Muscle layer of colon (tissue), 2 donors: ENCODE measurements around the gene HS2ST1.
"Not testable (repeated sequence)": the region's sequence is repeated elsewhere in the genome, so short reads cannot be mapped to it uniquely, and the experiment has no call there.

Experiments
- H3K27ac ChIP-seq: one replicate; pipeline ENCODE4 v1.7.0; 2013; ENCODE audit warnings: low read depth, mild to moderate bottlenecking, low read length, moderate library complexity
- H3K27me3 ChIP-seq, 2 donors: one replicate each; pipeline ENCODE4 v1.7.0; 2013; ENCODE audit warnings: low read length in 2 of 2, mild to moderate bottlenecking in 2 of 2; ENCODE audit not compliant: insufficient read depth in 2 of 2, control insufficient read depth in 1 of 2
- H3K36me3 ChIP-seq: one replicate; pipeline ENCODE4 v1.7.0; 2013; ENCODE audit warnings: mild to moderate bottlenecking, low read length; ENCODE audit not compliant: insufficient read depth
- H3K4me1 ChIP-seq: one replicate; pipeline ENCODE4 v1.7.0; 2013; ENCODE audit warnings: mild to moderate bottlenecking, low read length; ENCODE audit not compliant: insufficient read depth
- H3K4me3 ChIP-seq, 2 donors: one replicate each; pipeline ENCODE4 v1.7.0; 2013; ENCODE audit warnings: low read length in 2 of 2, low read depth in 1 of 2, mild to moderate bottlenecking in 1 of 2, moderate library complexity in 1 of 2
- H3K9ac ChIP-seq: one replicate; pipeline ENCODE4 v1.7.0; 2013; ENCODE audit warnings: low read length
- H3K9me3 ChIP-seq: one replicate; pipeline ENCODE4 v1.7.0; 2013; ENCODE audit warnings: mild to moderate bottlenecking, low read length
- donor health status: abdominal sarcoma.
- donor health status: Adenocarcinoma of cecum.

Gene HS2ST1

DNA sequence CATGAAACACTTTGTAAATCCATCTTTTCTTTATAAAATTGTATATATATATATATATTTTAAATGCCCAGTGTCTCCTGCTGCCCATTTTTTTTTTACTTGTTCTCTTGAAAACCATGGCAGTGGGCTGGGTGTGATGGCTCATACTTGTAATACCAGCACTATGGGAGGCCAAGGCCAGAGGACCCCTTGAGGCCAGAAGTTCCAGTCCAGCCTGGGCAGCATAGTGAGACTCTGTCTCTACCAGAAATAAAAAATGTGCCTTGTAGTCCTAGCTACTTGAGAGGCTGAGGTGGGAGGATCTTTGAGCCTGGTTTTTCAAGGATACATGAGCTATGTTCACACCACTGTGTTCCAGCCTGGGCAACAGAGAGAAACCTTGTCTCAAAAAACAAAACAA is 62.2 kb downstream of the HS2ST1 start:
- no peaks in the 10 kb centered on the region for H3K27me3 ChIP-seq
- H3K4me3 ChIP-seq = no peak overlapping the region
- no peak overlapping the region for H3K27ac ChIP-seq
- H3K9ac ChIP-seq = no peak overlapping the region
- H3K9me3 ChIP-seq = no peaks in the 10 kb centered on the region
- H3K4me1 ChIP-seq = peaks cover 6% of the 10 kb centered on the region
- no peaks in the 10 kb centered on the region for H3K36me3 ChIP-seq

DNA sequence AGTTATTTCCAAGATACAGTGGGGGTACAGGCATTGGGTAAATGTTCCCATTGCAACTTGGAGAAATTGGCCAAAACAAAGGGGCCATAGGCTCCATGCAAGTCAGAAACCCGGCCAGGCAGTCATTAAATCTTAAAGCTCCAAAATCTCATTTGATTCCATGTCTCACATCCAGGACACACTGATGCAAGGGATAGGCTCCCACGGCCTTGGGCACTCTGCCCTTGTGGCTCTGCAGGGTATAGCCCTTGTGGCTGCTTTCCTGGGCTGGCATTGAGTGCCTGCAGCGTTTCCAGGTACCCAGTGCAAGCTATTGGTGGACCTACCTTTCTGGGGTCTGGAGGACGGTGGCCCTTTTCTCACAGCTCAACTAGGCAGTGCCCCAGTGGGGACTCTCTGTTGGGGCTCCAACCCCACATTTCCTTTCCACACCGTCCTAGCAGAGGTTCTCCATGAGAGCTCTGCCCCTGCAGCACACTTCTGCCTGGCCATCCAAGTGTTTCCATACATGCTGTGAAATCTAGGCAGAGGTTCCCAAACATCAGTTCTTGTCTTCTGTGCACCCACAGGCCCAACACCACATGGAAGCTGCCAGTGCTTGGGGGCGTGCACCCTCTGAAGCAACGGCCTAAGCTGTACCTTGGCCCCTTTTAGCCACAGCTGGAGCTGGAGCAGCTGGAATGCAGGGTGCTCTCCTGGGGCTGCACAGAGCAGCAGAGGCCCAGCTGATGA is 67.2 kb downstream of the HS2ST1 start:
- Histone ChIP-seq H3K36me3 (no peaks in the 10 kb centered on the region), H3K27me3 (no peaks in the 10 kb centered on the region), H3K4me1 (no peaks in the 10 kb centered on the region), H3K9ac (no peak overlapping the region), H3K9me3 (no peaks in the 10 kb centered on the region), H3K4me3 (no peak overlapping the region), H3K27ac (no peak overlapping the region)

GRCh38 chr1:86983677-86984076 is 69.2 kb downstream of the HS2ST1 start:
- H3K9me3 ChIP-seq, H3K9ac ChIP-seq, H3K36me3 ChIP-seq, H3K4me3 ChIP-seq, H3K27ac ChIP-seq, H3K27me3 ChIP-seq, H3K4me1 ChIP-seq: not testable (repeated sequence)

DNA sequence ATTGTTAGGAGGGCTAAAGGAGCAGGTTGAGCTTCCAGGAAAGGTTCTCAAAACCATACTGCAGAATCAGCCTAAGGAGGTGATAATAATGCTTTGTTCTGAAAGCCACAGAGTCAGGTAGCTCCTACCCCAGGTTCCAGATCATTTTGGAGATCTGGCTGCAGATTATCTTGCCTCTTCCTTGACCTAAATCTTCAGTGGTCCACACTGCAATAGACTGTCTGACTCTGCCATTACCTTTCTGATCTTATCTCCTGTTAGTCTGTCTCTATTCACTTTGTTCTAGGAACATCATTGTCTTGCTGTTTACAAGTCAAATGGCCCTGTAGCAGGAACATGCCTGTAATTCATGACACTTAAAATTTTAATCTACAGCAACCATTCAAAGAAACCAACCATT is 73.0 kb downstream of the HS2ST1 start:
- H3K27ac ChIP-seq = no peak overlapping the region

DNA sequence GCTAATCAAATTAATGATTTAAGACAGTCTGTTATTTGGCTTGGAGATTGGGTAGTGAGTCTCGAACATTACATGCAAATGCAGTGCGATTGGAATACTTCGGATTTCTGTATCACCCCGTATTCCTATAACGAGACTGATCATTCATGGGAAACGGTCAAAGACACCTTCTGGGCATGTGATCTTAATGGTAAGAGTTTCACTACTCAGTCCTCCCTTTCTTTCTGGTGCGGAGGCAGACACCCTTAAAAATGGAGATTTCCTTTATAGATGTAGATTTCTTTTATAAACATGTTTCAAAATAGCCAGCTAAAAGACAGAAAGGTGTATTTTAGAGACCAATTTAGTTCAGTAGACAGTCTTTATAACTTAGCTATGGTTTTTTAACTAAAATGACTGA is 74.4 kb downstream of the HS2ST1 start:
- no peak overlapping the region for H3K4me3 ChIP-seq
- no peaks in the 10 kb centered on the region for H3K27me3 ChIP-seq
- H3K9me3 ChIP-seq = no peaks in the 10 kb centered on the region
- no peaks in the 10 kb centered on the region for H3K4me1 ChIP-seq
- no peak overlapping the region for H3K27ac ChIP-seq
- no peaks in the 10 kb centered on the region for H3K36me3 ChIP-seq
- H3K9ac ChIP-seq = no peak overlapping the region

More for the DNA sequence above, 73.0 kb downstream of the HS2ST1 start:
- Histone ChIP-seq H3K9me3 (no peaks in the 10 kb centered on the region), H3K9ac (no peak overlapping the region), H3K4me1 (no peaks in the 10 kb centered on the region), H3K36me3 (no peaks in the 10 kb centered on the region), H3K4me3 (no peak overlapping the region), H3K27me3 (no peaks in the 10 kb centered on the region)

DNA sequence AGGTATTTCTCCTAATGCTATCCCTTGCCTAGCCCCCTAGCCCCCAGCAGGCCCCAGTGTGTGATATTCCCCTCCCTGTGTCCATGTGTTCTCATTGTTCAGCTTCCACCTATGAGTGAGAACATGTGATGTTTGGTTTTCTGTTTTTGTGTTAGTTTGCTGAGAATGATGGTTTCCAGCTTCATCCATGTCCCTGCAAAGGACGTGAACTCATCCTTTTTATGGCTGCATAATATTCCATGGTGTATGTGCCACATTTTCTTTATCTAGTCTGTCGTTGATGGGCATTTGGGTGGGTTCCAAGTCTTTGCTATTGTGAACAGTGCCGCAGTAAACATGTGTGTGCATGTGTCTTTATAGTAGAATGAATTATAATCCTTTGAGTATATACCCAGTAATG is 75.3 kb downstream of the HS2ST1 start:
- H3K9me3 ChIP-seq, H3K4me1 ChIP-seq, H3K27me3 ChIP-seq, H3K36me3 ChIP-seq, H3K4me3 ChIP-seq, H3K9ac ChIP-seq, H3K27ac ChIP-seq: not testable (repeated sequence)

DNA sequence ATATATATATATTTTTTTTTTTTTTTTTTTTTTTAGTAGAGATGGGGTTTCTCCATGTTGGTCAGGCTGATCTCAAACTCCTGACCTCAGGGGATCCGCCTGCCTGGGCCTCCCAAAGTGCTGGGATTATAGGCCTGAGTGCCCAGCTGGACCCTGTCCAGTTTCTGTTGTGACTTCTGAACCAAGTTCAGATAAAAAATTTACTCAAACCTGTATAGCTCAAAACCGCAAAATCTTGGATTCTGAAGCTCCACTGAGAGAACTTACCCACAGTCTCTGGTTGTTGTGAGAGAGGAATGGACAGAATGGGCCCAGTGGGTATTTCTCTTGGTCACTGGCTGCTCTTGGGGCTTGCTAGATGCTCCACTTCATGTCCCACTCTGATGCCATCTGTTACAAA is 76.4 kb downstream of the HS2ST1 start:
- no peaks in the 10 kb centered on the region for H3K9me3 ChIP-seq
- no peaks in the 10 kb centered on the region for H3K4me1 ChIP-seq
- no peak overlapping the region for H3K4me3 ChIP-seq
- no peak overlapping the region for H3K27ac ChIP-seq
- no peaks in the 10 kb centered on the region for H3K36me3 ChIP-seq
- no peaks in the 10 kb centered on the region for H3K27me3 ChIP-seq
- H3K9ac ChIP-seq = no peak overlapping the region

DNA sequence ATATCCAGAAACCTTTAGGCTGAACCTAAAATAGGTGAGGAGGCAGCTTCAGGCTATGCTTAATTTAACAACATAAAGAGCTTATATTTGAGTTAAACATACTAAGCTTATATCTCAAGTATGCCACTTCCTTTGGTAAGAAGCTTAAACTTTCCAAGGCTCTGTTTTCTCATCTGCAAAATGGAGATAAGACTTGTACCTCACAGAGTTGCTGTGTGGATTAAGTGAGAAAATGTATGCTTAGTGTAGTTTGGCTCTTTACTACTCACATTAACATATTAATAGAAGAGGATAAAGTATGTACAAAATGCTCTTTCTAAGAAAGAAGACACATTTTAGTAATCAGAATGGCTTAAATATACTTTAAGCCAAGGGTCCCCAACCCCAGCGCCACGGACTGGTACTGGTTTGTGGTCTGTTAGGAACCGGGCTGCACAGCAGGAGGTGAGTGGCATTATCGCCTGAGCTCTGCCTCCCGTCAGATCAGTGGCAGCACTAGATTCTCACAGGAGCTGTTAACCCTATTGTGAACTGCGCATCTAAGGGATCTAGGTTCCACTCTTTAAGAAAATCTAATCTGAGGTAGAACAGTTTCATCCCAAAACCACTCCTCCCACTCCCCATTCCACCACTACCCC is 77.2 kb downstream of the HS2ST1 start:
- no peaks in the 10 kb centered on the region for H3K36me3 ChIP-seq
- H3K27ac ChIP-seq = no peak overlapping the region
- H3K27me3 ChIP-seq = no peaks in the 10 kb centered on the region
- no peak overlapping the region for H3K9ac ChIP-seq
- H3K9me3 ChIP-seq = no peaks in the 10 kb centered on the region
- H3K4me1 ChIP-seq = no peaks in the 10 kb centered on the region
- H3K4me3 ChIP-seq = no peak overlapping the region

DNA sequence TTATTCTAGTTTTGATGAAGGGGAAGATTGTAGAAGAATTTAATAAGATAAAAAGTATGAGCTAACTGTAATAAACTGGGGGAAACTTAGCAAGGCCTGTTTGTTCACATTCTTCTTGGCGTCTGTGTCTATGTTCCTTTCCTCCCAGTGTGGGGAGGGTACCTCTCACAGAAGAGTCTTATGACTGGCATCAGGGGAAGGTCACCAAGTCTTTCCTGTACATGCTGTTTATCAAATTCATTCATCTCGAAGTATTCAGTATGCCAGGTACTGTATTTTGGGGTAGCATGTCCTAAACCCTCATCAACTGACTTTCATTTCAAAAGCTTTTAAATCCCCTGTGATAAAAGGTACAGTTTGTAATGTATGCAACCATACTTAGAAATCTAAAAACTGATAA is 78.4 kb downstream of the HS2ST1 start:
- no peak overlapping the region for H3K9ac ChIP-seq
- no peak overlapping the region for H3K27ac ChIP-seq
- H3K36me3 ChIP-seq = no peaks in the 10 kb centered on the region
- H3K27me3 ChIP-seq = no peaks in the 10 kb centered on the region
- H3K4me3 ChIP-seq = no peak overlapping the region
- no peaks in the 10 kb centered on the region for H3K9me3 ChIP-seq
- H3K4me1 ChIP-seq = no peaks in the 10 kb centered on the region

DNA sequence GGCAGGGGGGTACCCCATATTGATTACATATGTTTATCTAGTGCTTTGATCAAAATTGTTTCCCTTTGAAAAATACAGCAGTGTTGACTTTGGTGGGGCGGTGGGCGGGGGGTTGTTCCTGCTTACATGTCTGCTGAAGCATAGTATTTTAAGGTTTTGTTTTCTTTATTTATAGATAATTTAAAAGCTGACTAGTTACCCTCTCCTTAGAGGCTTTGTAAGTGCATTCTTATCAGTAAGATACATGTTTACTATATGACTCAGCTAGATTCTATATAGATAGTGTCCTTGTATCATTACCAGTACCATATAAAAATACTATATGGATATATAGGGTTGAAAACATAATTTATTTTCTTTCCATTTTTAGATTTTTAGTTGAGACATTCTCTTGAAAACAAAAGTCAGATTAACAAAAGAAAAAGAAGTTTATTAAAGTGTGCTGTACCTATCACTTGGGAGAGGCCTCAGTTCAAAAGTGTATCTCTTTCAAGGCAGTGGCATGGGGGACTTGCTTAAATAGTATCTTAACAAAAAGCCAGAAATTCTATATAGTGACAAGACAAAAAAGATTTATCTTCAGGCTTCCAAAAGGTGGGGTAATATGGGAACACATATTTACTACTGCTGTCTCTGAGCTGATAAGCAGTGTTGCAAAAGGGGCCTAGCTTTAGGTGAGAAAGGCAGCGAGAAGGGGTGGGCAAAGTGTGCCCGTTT is 79.0 kb downstream of the HS2ST1 start:
- Histone ChIP-seq H3K27ac (no peak overlapping the region), H3K4me1 (no peaks in the 10 kb centered on the region), H3K9me3 (no peaks in the 10 kb centered on the region), H3K27me3 (no peaks in the 10 kb centered on the region), H3K4me3 (no peak overlapping the region), H3K36me3 (no peaks in the 10 kb centered on the region), H3K9ac (no peak overlapping the region)

GRCh38 chr1:86994061-86994460 is 79.6 kb downstream of the HS2ST1 start:
- Histone ChIP-seq H3K36me3 (no peaks in the 10 kb centered on the region), H3K9ac (no peak overlapping the region), H3K27me3 (no peaks in the 10 kb centered on the region), H3K27ac (no peak overlapping the region), H3K9me3 (no peaks in the 10 kb centered on the region), H3K4me3 (no peak overlapping the region), H3K4me1 (no peaks in the 10 kb centered on the region)
